Measurements from ENCODE around the gene MRTO4. TPM values are rescaled to one million over a fixed set of nuclear protein-coding genes. Genes with fewer than 3 reads are reported as not detected.
A peak's percentile ranks its signal among the peaks of the same experiment; 100 is the strongest.

Gene MRTO4
- total RNA-seq, 1 experiment from 2014 or later: 90.1 TPM

DNA sequence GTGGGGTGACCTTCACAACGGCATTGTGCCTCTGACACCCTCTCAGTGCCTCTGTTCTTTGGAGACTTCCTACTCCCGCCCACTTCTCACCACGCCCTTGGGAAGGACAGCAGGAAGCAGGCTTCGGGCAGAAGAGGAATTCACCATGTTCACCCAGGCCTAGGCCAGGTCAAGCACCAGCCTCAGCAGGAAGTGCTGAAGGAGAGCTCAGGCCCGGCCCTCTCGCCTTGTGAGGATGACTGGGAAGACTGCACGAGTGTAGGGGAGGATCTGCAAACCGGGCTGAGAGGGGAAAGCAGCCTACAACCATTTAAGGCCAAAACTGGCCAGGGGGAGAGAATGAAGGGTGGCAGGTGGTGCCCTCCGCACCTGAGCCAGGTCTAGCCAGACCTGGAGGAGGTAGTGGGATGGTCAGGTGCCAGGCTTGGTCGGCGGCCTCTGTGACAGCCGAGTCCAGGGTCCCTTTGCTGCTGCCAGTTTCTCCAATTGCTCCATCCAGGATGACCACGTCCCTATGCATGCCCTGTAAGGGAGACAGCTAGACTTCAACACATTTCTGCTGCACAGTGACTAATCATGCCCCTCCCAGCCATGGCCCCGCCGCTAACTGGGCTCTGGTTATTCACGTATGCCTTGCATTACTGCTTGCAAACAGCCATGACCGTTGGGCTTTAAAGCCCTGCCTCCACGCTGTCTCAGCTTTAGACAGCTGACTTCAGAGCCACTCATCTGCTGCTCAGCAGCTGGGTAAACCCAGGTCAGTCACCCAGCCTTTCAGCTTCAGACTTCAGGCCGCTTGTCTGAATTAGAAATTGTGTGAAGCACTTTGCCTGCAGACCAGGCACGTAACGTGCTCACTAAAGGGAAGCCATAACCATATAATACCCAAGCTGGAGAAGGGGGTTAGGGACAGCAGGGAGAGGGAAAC, 8.9 kb downstream of the MRTO4 start:
- no peaks in the 10 kb centered on the region for H3K27me3 ChIP-seq (ENCODE audit: control insufficient read depth, insufficient read depth, low read length)
- H3K4me1 ChIP-seq (ENCODE audit: control insufficient read depth, insufficient read depth, low read length): no peaks in the 10 kb centered on the region
- intact Hi-C loops (cut with micrococcal nuclease; ENCODE audit: unreplicated experiment): no loop called here
- TF ChIP-seq TCF7L2 (IDR thresholded peaks at IDR 0.05; ENCODE audit: low read depth, low read length) (no peak), POLR2AphosphoS5 (IDR thresholded peaks at IDR 0.05; ENCODE audit: low read depth, low read length) (no peak; the same call in 1 of the 2 replicates), SIN3A (IDR thresholded peaks at IDR 0.05; ENCODE audit: borderline replicate concordance, insufficient read depth, low read depth, low read length) (no peak)
- TF ChIP-seq, protein P1, sequence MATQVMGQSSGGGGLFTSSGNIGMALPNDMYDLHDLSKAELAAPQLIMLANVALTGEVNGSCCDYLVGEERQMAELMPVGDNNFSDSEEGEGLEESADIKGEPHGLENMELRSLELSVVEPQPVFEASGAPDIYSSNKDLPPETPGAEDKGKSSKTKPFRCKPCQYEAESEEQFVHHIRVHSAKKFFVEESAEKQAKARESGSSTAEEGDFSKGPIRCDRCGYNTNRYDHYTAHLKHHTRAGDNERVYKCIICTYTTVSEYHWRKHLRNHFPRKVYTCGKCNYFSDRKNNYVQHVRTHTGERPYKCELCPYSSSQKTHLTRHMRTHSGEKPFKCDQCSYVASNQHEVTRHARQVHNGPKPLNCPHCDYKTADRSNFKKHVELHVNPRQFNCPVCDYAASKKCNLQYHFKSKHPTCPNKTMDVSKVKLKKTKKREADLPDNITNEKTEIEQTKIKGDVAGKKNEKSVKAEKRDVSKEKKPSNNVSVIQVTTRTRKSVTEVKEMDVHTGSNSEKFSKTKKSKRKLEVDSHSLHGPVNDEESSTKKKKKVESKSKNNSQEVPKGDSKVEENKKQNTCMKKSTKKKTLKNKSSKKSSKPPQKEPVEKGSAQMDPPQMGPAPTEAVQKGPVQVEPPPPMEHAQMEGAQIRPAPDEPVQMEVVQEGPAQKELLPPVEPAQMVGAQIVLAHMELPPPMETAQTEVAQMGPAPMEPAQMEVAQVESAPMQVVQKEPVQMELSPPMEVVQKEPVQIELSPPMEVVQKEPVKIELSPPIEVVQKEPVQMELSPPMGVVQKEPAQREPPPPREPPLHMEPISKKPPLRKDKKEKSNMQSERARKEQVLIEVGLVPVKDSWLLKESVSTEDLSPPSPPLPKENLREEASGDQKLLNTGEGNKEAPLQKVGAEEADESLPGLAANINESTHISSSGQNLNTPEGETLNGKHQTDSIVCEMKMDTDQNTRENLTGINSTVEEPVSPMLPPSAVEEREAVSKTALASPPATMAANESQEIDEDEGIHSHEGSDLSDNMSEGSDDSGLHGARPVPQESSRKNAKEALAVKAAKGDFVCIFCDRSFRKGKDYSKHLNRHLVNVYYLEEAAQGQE (IDR thresholded peaks at IDR 0.05; ENCODE audit: insufficient read depth in 1 of 2, low read depth in 2 of 2, low read length in 1 of 2): no peak
- TF ChIP-seq, protein P2, sequence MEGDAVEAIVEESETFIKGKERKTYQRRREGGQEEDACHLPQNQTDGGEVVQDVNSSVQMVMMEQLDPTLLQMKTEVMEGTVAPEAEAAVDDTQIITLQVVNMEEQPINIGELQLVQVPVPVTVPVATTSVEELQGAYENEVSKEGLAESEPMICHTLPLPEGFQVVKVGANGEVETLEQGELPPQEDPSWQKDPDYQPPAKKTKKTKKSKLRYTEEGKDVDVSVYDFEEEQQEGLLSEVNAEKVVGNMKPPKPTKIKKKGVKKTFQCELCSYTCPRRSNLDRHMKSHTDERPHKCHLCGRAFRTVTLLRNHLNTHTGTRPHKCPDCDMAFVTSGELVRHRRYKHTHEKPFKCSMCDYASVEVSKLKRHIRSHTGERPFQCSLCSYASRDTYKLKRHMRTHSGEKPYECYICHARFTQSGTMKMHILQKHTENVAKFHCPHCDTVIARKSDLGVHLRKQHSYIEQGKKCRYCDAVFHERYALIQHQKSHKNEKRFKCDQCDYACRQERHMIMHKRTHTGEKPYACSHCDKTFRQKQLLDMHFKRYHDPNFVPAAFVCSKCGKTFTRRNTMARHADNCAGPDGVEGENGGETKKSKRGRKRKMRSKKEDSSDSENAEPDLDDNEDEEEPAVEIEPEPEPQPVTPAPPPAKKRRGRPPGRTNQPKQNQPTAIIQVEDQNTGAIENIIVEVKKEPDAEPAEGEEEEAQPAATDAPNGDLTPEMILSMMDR (IDR thresholded peaks at IDR 0.05): no peak
- H3K9me3 ChIP-seq (ENCODE audit: control insufficient read depth, insufficient read depth, low read depth, low read length): no peaks in the 10 kb centered on the region
- in situ Hi-C loops (cut with HindIII; ENCODE audit: low pct_unique_long_range_greater_than_20kb, low sequenced_read_pairs): no loop called here
- BruUV-seq (replicated peaks): no TSS peak
- H3K36me3 ChIP-seq (ENCODE audit: control insufficient read depth, insufficient read depth, low read length): peaks cover 9% of the 10 kb centered on the region; the same call in 1 of the 2 replicates
- ChIA-PET CTCF (no interaction called here), POLR2A (interaction anchor here (0.6 kb wide), 1 partner anchor 56 kb away, joined by 3 read pairs; no protein-coding TSS in a partner anchor)
- no peak overlapping the region for H3K4me3 ChIP-seq (ENCODE audit: low read depth in 2 of 2, low read length in 2 of 2)
- peak; percentile 61 for ATAC-seq
- H3K27ac ChIP-seq (ENCODE audit: low read length): no peak overlapping the region; the same call in 1 of the 2 replicates
- no peak for DNase-seq (ENCODE audit: low read depth, low spot score)

DNA sequence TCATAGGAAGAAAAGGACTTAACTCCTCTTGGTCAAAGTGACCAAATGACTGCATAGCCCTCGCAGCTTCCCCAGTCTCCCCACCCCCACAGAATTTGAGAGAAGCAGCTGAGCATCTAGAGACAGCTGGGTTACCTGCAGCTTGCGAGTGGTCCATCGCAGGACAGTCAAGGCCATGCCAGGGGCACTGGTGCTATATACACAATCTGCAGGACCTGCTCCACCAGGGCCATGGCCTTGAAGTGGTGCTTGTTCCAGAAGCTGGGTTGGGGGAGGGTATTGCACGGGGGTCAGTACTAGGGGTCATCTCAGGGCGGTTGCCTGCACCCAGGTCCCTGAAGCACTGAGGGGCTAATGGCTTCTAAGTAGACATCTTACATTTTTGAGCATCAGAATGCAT, 10.4 kb downstream of the MRTO4 start:
- no peak for DNase-seq (ENCODE audit: low read depth, low spot score)
- Histone ChIP-seq H3K36me3 (ENCODE audit: control insufficient read depth, insufficient read depth, low read length) (0 out of 2 replicates have a peak, but pooled peaks cover 3% of the 10 kb centered on the region), H3K4me3 (ENCODE audit: low read depth in 2 of 2, low read length in 2 of 2) (no peak overlapping the region), H3K9me3 (ENCODE audit: control insufficient read depth, insufficient read depth, low read depth, low read length) (no peaks in the 10 kb centered on the region), H3K27ac (ENCODE audit: low read length) (no peak overlapping the region), H3K27me3 (ENCODE audit: control insufficient read depth, insufficient read depth, low read length) (no peaks in the 10 kb centered on the region), H3K4me1 (ENCODE audit: control insufficient read depth, insufficient read depth, low read length) (no peaks in the 10 kb centered on the region)
- no TSS peak for BruUV-seq (replicated peaks)
- CTCF ChIA-PET: no interaction called here
- TF ChIP-seq POLR2AphosphoS5 (IDR thresholded peaks at IDR 0.05; ENCODE audit: low read depth, low read length) (no peak; the same call in none of the 2 replicates), TCF7L2 (IDR thresholded peaks at IDR 0.05; ENCODE audit: low read depth, low read length) (no peak), SIN3A (IDR thresholded peaks at IDR 0.05; ENCODE audit: borderline replicate concordance, insufficient read depth, low read depth, low read length) (no peak)
- TF ChIP-seq, protein P2 (IDR thresholded peaks at IDR 0.05): no peak
- TF ChIP-seq, protein P1 (IDR thresholded peaks at IDR 0.05; ENCODE audit: insufficient read depth in 1 of 2, low read depth in 2 of 2, low read length in 1 of 2): no peak
- POLR2A ChIA-PET: no interaction called here
- in situ Hi-C loops (cut with HindIII; ENCODE audit: low pct_unique_long_range_greater_than_20kb, low sequenced_read_pairs) (no loop called here), intact Hi-C loops (cut with micrococcal nuclease; ENCODE audit: unreplicated experiment) (no loop called here)
- ATAC-seq: peak; percentile 13; the same call in 1 of the 2 replicates
